HG02973 (cell line): ENCODE data around the gene SPAG7.
"Not testable (repeated sequence)": the region's sequence is repeated elsewhere in the genome, so short reads cannot be mapped to it uniquely, and the experiment has no call there.

Experiments
- ATAC-seq: cut with Tn5 transposase; IDR thresholded peaks from one replicate; pipeline ENCODE4 v1.9.1; 2021; ENCODE audit warnings: moderate library complexity; ENCODE audit not compliant: unreplicated experiment

Gene SPAG7

DNA sequence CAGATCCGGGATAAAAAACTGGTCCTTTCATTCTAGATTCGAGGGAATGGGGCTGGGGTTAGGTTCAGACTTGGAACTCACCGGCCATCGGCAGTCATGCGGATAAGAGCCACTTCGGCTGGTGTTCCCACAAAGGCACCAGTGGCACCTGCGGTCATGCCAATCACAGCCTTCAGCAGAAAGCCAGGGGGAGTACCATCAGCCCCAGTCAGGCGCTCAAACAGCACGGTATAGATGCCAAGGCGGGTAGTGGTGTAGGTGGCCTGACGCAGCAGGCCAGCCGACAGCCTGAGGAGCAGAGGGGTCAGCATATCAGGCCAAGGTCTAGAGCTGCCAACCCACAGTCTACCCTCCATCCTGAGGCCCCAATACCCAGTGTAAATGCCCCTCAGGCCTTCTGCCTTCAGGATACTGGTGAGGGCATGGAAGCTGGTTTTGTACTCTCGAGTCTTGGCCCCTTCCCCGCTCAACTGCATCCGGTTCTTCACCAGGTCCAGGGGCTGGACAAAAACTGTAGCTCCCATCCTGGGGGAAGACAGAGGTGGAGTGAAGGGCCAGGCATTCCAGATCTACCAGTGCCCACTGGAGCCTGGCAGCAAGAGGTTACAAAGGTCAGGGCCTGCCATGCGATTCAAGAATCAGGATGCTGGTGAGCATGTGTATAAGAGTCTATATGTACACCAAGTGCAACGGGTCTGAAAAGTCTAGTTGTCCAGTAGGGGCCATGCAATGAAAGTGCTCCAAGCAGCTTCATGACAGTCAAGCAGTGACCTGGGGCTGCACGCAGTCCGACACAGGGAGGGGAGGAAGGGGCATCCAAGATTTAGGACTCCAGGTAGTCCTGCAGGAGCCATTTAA is 28.7 kb downstream of the SPAG7 start:
- ATAC-seq, result no peak

DNA sequence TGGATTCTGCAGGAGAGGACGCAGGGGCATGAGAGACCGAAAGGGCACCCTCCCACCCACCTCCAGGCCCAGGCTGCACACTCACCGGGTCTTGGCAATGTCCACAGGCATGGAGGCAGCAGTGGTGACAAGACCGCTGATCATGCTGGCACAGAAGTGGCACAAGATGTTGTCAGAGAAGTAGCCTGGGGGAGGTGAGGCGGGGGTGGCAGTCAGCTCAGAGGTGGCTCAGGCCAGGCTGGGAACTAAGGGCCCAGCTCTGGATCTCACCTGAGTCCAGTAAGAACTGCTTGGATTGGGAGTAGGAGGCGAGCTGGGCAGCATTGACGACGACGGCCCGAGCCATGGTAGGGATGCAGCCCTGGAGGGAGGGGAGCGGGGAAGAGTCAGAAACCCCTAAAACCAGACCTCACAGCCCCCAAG is 29.5 kb downstream of the SPAG7 start:
- no peak for ATAC-seq

DNA sequence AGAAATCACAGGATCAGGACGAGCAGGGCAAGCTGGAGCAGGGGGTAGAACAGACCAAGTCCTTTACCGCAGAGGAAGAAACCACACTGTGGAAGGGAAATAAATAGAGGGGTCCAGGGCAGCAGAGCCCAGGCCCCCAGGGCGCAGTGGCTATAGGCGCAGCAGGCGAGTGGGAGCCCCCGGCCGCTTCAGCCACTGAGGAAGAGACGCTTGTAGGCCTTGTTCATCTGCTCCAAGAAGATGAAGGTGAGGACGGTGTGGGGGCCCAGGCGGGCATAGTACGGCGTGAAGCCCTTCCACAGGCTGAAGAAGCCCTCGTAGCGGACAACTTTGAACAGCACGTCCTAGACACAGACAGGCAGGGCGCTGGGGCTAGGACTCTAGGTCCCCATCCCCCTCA is 30.1 kb downstream of the SPAG7 start:
- ATAC-seq, result no peak

DNA sequence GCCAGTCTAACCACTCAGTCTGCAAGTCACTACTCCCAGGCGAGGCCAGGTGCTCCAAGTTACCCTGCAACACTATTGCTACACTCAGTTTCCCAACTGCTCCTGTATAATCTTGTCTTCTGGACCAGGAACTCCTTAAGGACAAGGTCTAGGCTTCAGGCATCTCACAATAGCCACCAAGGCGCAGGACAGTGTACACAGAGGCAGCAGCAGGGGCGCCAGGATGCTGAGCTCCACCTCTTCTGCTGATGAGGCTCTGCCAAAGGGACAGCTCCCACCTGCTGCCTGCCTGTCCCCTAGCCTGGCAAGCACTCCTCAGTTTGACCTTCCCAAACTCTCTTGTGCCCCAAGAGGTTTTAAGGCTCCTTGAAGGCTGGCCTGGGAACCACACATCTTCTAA is 31.2 kb downstream of the SPAG7 start:
- no peak for ATAC-seq

DNA sequence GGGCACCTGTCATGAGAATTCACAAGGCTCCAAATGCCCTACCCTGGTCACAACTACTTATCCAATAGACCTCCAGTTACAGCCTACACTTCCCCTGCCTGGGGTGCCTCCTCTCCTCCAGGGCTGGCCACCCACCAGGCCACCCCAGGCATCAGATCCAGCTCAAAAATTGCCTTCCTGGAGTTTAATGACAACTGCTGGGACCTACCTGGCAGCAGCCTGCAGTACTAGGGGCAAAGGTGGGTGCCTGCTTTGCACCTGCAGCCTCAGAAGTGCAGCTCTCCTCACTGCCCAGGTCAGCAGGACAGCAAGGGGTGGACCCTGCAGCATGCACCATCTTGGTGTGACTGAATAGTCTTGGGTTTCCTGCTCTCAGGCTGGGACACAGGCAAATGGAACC is 32.0 kb downstream of the SPAG7 start:
- ATAC-seq, result no peak

DNA sequence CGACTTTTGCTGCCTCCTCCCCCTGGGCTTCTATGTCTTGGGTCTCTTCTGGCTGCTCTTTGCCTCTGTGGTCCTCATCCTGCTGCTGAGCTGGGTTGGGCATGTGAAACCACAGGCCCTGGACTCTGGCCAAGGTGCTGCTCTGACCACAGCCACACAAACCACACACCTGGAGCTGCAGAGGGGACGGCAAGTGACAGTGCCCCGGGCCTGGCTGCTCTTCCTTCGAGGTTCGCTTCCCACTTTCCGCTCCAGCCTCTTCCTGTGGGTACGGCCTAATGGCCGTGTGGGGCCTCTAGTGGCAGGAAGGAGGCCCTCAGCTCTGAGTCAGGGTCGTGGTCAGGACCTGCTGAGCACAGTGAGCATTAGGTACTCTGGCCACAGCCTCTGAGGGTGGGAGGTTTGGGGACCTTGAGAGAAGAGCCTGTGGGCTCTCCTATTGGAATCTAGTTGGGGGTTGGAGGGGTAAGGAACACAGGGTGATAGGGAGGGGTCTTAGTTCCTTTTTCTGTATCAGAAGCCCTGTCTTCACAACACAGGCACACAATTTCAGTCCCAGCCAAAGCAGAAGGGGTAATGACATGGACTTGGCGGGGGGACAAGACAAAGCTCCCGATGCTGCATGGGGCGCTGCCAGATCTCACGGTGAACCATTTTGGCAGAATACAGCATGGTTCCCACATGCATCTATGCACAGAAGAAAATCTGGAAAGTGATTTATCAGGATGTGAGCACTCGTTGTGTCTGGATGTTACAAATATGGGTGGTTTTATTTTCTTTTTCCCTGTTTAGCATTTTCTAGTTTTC is 33.2 kb downstream of the SPAG7 start:
- ATAC-seq, result no peak

DNA sequence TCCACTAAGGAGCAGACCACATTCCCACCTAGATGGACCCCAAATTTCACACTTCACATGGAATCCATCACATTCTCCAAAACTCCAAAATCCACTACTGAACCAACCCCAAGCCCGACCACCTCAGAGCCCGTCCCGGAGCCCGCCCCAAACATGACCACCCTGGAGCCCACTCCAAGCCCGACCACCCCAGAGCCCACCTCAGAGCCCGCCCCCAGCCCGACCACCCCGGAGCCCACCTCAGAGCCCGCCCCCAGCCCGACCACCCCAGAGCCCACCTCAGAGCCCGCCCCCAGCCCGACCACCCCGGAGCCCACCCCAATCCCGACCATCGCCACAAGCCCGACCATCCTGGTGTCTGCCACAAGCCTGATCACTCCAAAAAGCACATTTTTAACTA is 34.0 kb downstream of the SPAG7 start:
- ATAC-seq, result no peak

DNA sequence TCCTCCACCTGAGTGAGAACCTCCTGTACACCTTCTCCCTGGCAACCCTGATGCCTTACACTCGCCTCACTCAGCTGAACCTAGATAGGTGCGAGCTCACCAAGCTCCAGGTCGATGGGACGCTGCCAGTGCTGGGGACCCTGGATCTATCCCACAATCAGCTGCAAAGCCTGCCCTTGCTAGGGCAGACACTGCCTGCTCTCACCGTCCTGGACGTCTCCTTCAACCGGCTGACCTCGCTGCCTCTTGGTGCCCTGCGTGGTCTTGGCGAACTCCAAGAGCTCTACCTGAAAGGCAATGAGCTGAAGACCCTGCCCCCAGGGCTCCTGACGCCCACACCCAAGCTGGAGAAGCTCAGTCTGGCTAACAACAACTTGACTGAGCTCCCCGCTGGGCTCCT is 34.9 kb downstream of the SPAG7 start:
- no peak for ATAC-seq

DNA sequence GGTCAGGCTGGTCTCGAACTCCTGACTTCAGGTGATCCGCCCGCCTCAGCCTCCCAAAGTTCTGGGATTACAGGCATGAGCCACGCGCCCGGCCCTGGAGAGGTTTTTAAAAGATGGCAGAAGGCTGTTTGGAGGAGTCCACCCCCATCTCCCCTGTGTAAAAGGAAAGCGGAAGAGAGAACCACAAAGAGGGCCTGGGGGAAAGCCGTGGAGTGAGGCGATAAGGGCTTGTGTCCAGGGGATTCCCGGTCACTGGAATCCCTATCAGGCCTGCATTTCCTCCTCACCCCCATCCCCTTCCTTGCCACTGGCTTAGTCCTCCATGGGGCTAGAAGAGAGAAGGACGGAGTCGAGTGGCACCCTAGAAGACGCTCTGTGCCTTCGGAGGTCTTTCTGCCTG is 35.7 kb downstream of the SPAG7 start, which contains the start of gene GP1BA:
GP1BA (plus strand) TSS at position 315 of the 400 bp plus-strand sequence. CDS start 328 bp downstream, outside the sequence.
- no peak for ATAC-seq

DNA sequence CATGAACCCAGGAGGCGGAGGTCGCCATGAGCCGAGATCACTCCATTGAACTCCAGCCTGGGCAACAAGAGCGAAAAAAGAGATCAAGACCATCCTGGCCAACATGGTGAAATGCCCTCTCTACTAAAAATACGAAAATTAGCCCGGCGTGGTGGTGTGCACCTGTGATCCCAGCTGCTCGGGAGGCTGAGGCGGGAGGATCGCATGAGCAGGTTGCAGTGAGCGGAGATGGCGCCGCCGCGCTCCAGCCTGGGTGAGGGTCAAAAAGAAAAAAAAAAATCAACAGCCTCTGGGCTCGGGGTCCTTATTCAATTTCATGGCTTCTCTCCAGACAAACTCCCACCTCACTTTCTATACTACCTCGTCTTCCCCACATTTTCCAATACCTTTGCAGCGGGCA is 38.7 kb downstream of the SPAG7 start:
- ATAC-seq, result no peak

DNA sequence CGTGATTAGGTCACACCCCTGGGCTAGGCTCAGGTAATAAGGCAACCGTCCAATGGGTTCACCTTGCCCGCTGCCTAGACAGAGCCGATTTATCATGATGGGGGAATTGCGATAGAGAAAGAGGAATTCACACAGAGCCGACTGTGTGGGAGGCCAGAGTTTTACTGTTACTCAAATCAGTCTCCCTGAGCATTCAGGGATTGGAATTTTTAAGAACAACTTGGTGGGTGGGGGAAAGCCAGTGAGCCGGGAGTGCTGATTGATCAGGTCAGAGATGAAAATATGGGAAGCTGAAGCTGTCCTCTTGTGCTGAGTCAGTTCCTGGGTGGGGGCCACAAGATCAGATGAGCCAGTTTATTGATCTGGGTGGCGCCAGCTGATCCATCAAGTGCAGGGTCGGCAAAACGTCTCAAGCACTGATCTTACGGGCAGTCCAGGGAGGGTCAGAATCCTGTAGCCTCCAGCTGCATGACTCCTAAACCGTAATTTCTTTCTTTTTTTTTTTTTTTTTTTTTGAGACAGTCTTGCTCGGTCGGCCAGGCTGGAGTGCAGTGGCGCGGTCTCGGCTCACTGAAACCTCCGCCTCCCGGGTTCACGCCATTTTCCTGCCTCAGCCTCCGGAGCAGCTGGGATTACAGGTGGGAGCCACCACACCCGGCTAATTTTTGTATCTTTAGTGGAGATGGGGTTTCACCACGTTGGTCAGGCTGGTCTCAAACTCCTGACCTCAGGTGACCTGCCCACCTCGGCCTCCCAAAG is 40.9 kb downstream of the SPAG7 start:
- ATAC-seq, result not testable (repeated sequence)

DNA sequence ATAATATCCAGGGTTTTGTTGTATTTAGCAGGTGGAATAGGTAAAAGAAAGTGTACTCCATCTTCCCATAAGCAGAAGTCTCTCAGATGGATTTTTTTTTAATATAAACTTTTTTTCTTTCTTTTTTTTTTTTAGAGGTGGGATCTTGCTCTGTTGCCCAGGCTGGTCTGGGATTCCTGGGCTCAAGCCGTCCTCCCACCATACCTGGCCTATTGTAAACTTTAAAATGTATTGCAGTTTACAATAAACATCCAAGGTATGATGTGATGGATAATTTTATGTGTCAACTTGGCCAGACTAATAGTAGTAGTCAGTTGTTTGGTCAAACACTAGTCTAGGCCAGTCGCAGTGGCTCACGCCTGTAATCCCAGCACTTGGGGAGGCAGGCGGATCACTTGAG is 46.3 kb downstream of the SPAG7 start:
- no peak for ATAC-seq

DNA sequence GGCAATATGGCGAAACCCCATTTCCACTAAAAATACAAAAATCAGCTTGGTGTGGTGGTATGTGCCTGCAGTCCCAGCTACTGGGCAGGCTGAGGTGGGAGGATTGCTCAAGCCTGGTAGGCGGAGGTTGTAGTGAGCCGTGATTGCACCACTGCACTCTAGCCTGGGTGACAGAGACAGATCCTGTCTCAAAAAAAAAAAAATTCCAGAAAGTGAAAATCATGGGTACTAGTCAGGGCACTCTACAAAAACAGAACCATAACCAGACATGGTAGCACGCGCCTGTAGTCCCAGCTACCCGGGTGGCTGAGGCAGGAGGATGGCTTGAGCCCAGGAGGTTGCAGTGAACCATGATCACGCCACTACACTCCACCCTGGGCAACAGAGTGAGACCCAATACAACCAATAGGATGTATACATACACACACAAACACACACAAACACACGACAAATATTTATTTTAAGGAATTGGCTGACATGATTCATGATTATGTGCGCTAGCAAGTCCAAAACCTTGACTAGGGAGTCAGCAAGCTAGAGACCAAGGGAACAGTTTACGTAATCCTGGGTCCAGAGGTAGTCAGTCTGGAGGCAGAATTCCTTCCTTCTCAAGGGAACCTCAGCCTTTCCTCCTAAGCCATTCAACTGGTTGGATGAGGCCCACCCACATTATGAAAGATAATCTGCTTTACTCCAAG is 47.1 kb downstream of the SPAG7 start:
- no peak for ATAC-seq

DNA sequence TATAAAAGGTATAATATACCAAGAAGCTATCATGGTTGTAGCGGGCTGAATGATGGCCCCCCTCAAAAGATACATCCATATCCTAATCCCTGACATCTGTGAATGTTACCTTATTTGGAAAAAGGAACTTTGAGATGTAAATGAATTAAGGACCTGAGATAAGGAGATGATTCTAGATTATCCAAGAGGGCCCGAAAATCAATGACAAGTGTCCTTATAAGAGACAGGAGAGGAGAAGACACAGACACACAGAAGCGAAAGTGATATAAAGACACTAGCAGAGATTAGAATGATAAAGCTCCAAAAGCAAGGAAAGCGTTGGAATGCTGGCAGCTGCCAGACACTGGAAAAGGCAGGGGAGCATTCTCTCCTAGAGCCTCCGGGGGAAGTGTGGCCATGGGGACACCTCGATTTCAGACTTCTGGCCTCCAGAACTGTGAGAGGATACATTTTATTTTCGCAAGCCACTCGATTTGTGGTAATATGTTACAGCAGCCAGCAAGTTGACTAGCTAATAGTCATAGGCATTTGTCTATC is 48.0 kb downstream of the SPAG7 start:
- no peak for ATAC-seq

DNA sequence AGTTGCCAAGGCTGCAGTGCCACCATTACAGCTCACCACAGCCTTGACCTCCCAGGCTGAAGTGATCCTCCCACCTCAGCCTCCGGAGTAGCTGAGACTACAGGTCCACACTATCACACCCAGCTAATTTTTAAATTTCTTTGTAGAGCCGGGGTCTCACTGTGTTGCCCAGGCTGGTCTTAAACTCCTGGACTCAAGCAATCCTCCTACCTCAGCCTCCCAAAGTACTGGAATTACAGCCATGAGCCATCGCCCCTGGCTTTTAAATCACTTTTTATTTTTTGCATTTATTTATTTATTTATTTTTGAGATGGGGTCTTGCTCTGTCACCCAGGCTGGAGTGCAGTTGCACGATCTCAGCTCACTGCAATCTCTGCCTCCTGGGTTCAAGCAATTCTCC is 53.1 kb downstream of the SPAG7 start:
- ATAC-seq, result not testable (repeated sequence)

DNA sequence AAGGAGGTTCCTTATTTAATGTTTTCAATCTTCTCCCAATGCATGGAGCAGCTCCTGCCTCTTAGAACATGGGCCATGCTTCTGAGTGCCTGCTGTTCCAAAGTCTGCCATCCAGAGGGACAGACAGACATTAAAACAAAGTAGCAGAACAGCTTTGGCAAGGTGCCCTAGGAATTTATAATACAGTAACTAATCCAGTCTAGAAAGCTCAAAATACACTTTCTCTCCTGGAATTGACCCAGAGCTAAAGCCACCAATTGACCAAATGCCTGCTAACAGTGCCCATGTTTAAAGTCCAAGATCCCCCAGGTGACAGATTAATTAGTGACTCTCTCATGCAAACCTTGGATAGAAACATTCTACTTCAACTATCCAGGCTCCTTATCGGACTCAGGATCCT is 53.6 kb downstream of the SPAG7 start:
- ATAC-seq, result no peak
